Neural cell (in vitro differentiated cells): Measurements from ENCODE around the gene MRPS18A.

Source experiments
- EP300 ChIP-seq: fragments of 450-650 bp; conservative IDR thresholded peaks from 2 replicates; pipeline ENCODE4 v1.6.1; 2014; ENCODE audit warnings: antibody characterized with exemption, mild to moderate bottlenecking, moderate library complexity; ENCODE audit not compliant: poor library complexity, severe bottlenecking
- EZH2 ChIP-seq: fragments of 200-600, 300-800 bp; shearing (Covaris generic), sonication (generic); IDR thresholded peaks from 2 replicates; pipeline ENCODE4 v1.6.1; 2014; ENCODE audit warnings: antibody characterized with exemption, low read length, borderline replicate concordance, mild to moderate bottlenecking; ENCODE audit not compliant: insufficient read depth, poor library complexity, severe bottlenecking
- MXI1 ChIP-seq: fragments of 450-650 bp; conservative IDR thresholded peaks from 2 replicates; pipeline ENCODE4 v1.6.1; 2014; ENCODE audit warnings: antibody characterized with exemption, mild to moderate bottlenecking; ENCODE audit not compliant: poor library complexity, severe bottlenecking
- POLR2AphosphoS5 ChIP-seq: IDR thresholded peaks from 2 replicates; pipeline ENCODE4 v1.6.1; 2012
- RAD21 ChIP-seq: fragments of 450-650 bp; conservative IDR thresholded peaks from 2 replicates; pipeline ENCODE4 v1.6.1; 2014; ENCODE audit warnings: antibody characterized with exemption, mild to moderate bottlenecking, moderate library complexity
- SMC3 ChIP-seq: fragments of 450-650 bp; conservative IDR thresholded peaks from 2 replicates; pipeline ENCODE4 v1.6.1; 2014; ENCODE audit warnings: antibody characterized with exemption, mild to moderate bottlenecking, moderate library complexity; ENCODE audit not compliant: poor library complexity
- TAF1 ChIP-seq: IDR thresholded peaks from 2 replicates; pipeline ENCODE4 v1.6.1; 2012; ENCODE audit warnings: low read depth
- TF ChIP-seq, protein P1 (sequence below): IDR thresholded peaks from 2 replicates; pipeline ENCODE4 v1.6.1; 2012; ENCODE audit warnings: borderline replicate concordance
- TF ChIP-seq, protein P2 (sequence below): fragments of 450-650 bp; IDR thresholded peaks from 2 replicates; pipeline ENCODE4 v1.5.1; 2014; ENCODE audit warnings: antibody characterized with exemption, mild to moderate bottlenecking, moderate library complexity; ENCODE audit not compliant: poor library complexity, severe bottlenecking

DNA sequence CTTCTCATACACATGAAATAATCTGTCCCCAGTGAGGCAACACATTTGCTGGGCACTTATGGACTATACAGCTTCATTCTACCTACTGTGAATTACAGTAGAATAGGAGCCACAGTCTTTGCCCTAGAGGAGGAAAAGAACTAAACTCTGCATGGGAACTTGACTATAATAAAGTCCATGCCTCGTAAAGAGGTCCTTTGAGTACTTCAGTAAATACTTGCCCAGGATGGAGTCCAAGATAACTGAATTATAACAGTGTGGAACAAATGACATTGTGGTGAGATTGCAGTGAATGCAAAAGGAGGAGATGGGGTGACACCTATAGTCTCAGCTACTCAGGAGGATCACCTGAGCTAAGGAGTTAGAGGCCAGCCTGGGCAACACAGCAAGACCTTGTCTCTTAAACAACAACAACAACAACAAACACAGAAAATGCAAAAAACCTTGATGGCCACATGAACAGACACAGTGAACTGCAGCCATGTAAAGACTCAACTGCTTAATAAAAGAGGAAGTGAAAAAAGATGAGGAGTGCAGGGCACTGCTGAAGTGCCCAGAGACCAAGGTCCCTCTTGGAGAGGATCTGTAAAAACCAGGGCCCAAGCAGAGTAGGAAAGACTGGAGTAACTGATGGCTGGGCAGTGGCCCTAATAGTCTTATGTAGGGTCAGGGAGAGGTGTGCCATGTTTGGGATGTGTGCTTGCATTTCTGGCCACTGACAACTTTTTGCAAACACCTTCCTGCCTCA is 3.7 kb downstream of the MRPS18A start:
- TF ChIP-seq, protein P1, sequence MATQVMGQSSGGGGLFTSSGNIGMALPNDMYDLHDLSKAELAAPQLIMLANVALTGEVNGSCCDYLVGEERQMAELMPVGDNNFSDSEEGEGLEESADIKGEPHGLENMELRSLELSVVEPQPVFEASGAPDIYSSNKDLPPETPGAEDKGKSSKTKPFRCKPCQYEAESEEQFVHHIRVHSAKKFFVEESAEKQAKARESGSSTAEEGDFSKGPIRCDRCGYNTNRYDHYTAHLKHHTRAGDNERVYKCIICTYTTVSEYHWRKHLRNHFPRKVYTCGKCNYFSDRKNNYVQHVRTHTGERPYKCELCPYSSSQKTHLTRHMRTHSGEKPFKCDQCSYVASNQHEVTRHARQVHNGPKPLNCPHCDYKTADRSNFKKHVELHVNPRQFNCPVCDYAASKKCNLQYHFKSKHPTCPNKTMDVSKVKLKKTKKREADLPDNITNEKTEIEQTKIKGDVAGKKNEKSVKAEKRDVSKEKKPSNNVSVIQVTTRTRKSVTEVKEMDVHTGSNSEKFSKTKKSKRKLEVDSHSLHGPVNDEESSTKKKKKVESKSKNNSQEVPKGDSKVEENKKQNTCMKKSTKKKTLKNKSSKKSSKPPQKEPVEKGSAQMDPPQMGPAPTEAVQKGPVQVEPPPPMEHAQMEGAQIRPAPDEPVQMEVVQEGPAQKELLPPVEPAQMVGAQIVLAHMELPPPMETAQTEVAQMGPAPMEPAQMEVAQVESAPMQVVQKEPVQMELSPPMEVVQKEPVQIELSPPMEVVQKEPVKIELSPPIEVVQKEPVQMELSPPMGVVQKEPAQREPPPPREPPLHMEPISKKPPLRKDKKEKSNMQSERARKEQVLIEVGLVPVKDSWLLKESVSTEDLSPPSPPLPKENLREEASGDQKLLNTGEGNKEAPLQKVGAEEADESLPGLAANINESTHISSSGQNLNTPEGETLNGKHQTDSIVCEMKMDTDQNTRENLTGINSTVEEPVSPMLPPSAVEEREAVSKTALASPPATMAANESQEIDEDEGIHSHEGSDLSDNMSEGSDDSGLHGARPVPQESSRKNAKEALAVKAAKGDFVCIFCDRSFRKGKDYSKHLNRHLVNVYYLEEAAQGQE = no peak
- TF ChIP-seq, protein P2, sequence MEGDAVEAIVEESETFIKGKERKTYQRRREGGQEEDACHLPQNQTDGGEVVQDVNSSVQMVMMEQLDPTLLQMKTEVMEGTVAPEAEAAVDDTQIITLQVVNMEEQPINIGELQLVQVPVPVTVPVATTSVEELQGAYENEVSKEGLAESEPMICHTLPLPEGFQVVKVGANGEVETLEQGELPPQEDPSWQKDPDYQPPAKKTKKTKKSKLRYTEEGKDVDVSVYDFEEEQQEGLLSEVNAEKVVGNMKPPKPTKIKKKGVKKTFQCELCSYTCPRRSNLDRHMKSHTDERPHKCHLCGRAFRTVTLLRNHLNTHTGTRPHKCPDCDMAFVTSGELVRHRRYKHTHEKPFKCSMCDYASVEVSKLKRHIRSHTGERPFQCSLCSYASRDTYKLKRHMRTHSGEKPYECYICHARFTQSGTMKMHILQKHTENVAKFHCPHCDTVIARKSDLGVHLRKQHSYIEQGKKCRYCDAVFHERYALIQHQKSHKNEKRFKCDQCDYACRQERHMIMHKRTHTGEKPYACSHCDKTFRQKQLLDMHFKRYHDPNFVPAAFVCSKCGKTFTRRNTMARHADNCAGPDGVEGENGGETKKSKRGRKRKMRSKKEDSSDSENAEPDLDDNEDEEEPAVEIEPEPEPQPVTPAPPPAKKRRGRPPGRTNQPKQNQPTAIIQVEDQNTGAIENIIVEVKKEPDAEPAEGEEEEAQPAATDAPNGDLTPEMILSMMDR = no peak
- TF ChIP-seq RAD21 (no peak), EZH2 (no peak), POLR2AphosphoS5 (no peak), TAF1 (no peak), EP300 (no peak), MXI1 (no peak), SMC3 (no peak)
